H1 (cell line): Measurements from ENCODE around the gene BCL2L1. TPM values are rescaled to one million over a fixed set of nuclear protein-coding genes. Genes with fewer than 3 reads are reported as not detected.

Experiments
- CTCF ChIA-PET: fragments of 300-600 bp; sonication (Branson Sonifier 250); formaldehyde crosslinking; loops from one replicate; lab custom pipeline; 2021; ENCODE audit not compliant: partially characterized antibody; lab: Charles Lee
- POLR2A ChIA-PET: fragments of 300-600 bp; sonication (Branson Sonifier 250); formaldehyde crosslinking; loops from one replicate; lab custom pipeline; 2021; ENCODE audit warnings: inconsistent platforms; ENCODE audit not compliant: partially characterized antibody; lab: Charles Lee
- DNase-seq, 2 experiments: peaks; one replicate each; pipeline versions ENCODE4 v3.0.0 to v3.0.0-alpha.2; 2010 to 2022; ENCODE audit warnings: low spot score in 2 of 2, low read depth in 1 of 2, mixed read lengths in 1 of 2
- FAIRE-seq: peaks from 2 replicates; lab custom pipeline; 2011; peaks lifted over from hg19 to GRCh38; lab: Jason Lieb, UNC
- H2AFZ ChIP-seq: 2 replicates; pipeline ENCODE4 v1.8.1; 2012; ENCODE audit warnings: low read length, inconsistent platforms
- H2AK5ac ChIP-seq: 2 replicates; pipeline ENCODE4 v1.6.1; 2013; ENCODE audit warnings: low read depth, low read length
- H2BK120ac ChIP-seq: replicated peaks from 2 replicates; pipeline ENCODE3; 2013; ENCODE audit warnings: low read depth, low read length, inconsistent platforms
- H2BK12ac ChIP-seq: 2 replicates; pipeline ENCODE4 v1.6.1; 2013; ENCODE audit warnings: low read depth, low read length
- H2BK15ac ChIP-seq: 2 replicates; pipeline ENCODE4 v1.6.1; 2013; ENCODE audit warnings: low read length
- H2BK20ac ChIP-seq: 2 replicates; pipeline ENCODE4 v1.6.1; 2013; ENCODE audit warnings: low read length
- H2BK5ac ChIP-seq: 2 replicates; pipeline ENCODE4 v1.6.1; 2013; ENCODE audit warnings: low read depth, low read length
- H3K14ac ChIP-seq: 2 replicates; pipeline ENCODE4 v1.6.1; 2013; ENCODE audit warnings: inconsistent platforms; ENCODE audit not compliant: insufficient read length
- H3K18ac ChIP-seq: 2 replicates; pipeline ENCODE4 v1.6.1; 2013; ENCODE audit warnings: low read length; ENCODE audit errors: extremely low read depth
- H3K23ac ChIP-seq: 2 replicates; pipeline ENCODE4 v1.6.1; 2013; ENCODE audit warnings: inconsistent platforms; ENCODE audit not compliant: insufficient read length
- H3K23me2 ChIP-seq: 2 replicates; pipeline ENCODE4 v1.6.1; 2013; ENCODE audit warnings: low read depth, low read length
- H3K27ac ChIP-seq: 2 replicates; pipeline ENCODE4 v1.6.1; 2011; ENCODE audit warnings: low read depth, low read length, inconsistent platforms
- H3K27me3 ChIP-seq, 4 experiments: replicated peaks in 1 of 4; 1 replicate in 1 of 4; 2 replicates in 3 of 4; pipeline versions ENCODE4 v1.6.1 to v1.8.1; 2011 to 2013; ENCODE audit warnings: low read length in 3 of 4, mild to moderate bottlenecking in 3 of 4, inconsistent platforms in 2 of 4, mixed read lengths in 2 of 4, moderate library complexity in 1 of 4; ENCODE audit not compliant: control insufficient read depth in 3 of 4, insufficient read depth in 3 of 4; ENCODE audit errors: extremely low read depth in 1 of 4
- H3K36me3 ChIP-seq, 4 experiments: 2 replicates each; pipeline versions ENCODE4 v1.6.1 to v1.8.1; 2011 to 2013; ENCODE audit warnings: mild to moderate bottlenecking in 4 of 4, low read length in 3 of 4, moderate library complexity in 2 of 4, control low read depth in 1 of 4, inconsistent platforms in 1 of 4; ENCODE audit not compliant: insufficient read depth in 4 of 4, control insufficient read depth in 2 of 4
- H3K4ac ChIP-seq: replicated peaks from 2 replicates; pipeline ENCODE3; 2013; ENCODE audit warnings: low read length, low read depth, mixed read lengths, inconsistent platforms; ENCODE audit not compliant: insufficient read length
- H3K4me1 ChIP-seq, 4 experiments: replicated peaks in 1 of 4; 1 replicate in 1 of 4; 2 replicates in 3 of 4; pipeline versions ENCODE4 v1.6.1 to v1.8.1; 2011 to 2013; ENCODE audit warnings: low read length in 3 of 4, inconsistent platforms in 2 of 4, mixed read lengths in 1 of 4; ENCODE audit not compliant: insufficient read depth in 4 of 4, control insufficient read depth in 3 of 4
- H3K4me2 ChIP-seq, 2 experiments: 2 replicates each; pipeline versions ENCODE4 v1.6.1 to v1.8.1; 2011 to 2013; ENCODE audit warnings: low read depth in 2 of 2, low read length in 2 of 2, control low read depth in 1 of 2, inconsistent platforms in 1 of 2, mild to moderate bottlenecking in 1 of 2; ENCODE audit not compliant: insufficient read depth in 1 of 2
- H3K4me3 ChIP-seq, 4 experiments: fragments of 200-600, 300-600 bp in 1 of 4; sonication (generic), shearing (Covaris generic), sonication (Bioruptor Twin) in 1 of 4; 2 replicates each; pipeline versions ENCODE4 v1.5.1 to v1.8.1; 2011 to 2016; ENCODE audit warnings: low read length in 4 of 4, low read depth in 3 of 4, control low read depth in 2 of 4, inconsistent platforms in 2 of 4, mild to moderate bottlenecking in 2 of 4, mixed read lengths in 1 of 4, moderate library complexity in 1 of 4; ENCODE audit not compliant: insufficient read depth in 2 of 4; ENCODE audit errors: extremely low read depth in 1 of 4
- H3K56ac ChIP-seq: replicated peaks from 2 replicates; pipeline ENCODE3; 2013; ENCODE audit warnings: low read depth, mild to moderate bottlenecking, mixed read lengths, low read length, inconsistent platforms; ENCODE audit not compliant: insufficient read length
- H3K79me1 ChIP-seq: 2 replicates; pipeline ENCODE4 v1.6.1; 2013; ENCODE audit warnings: low read depth, low read length, control low read depth
- H3K79me2 ChIP-seq, 2 experiments: 2 replicates each; pipeline versions ENCODE4 v1.6.1 to v1.8.1; 2012 to 2013; ENCODE audit warnings: low read length in 2 of 2, mild to moderate bottlenecking in 2 of 2, inconsistent platforms in 1 of 2; ENCODE audit not compliant: insufficient read depth in 2 of 2, control insufficient read depth in 1 of 2
- H3K9ac ChIP-seq, 4 experiments: replicated peaks in 1 of 4; 1 replicate in 1 of 4; 2 replicates in 3 of 4; pipeline versions ENCODE4 v1.6.1 to v1.8.1; 2011 to 2013; ENCODE audit warnings: low read depth in 3 of 4, low read length in 3 of 4, control low read depth in 2 of 4, mild to moderate bottlenecking in 2 of 4, moderate library complexity in 2 of 4, inconsistent platforms in 1 of 4; ENCODE audit errors: extremely low read depth in 1 of 4
- H3K9me3 ChIP-seq, 2 experiments: 2 replicates each; pipeline versions ENCODE4 v1.6.1 to v1.8.1; 2012 to 2013; ENCODE audit warnings: mild to moderate bottlenecking in 2 of 2, moderate library complexity in 2 of 2, control low read depth in 1 of 2, inconsistent platforms in 1 of 2, low read depth in 1 of 2, low read length in 1 of 2, mixed read lengths in 1 of 2; ENCODE audit not compliant: insufficient read depth in 2 of 2
- H4K20me1 ChIP-seq, 2 experiments: replicated peaks in 1 of 2; 2 replicates each; pipeline versions ENCODE3 to v1.8.1; 2011 to 2013; ENCODE audit warnings: inconsistent platforms in 2 of 2, low read length in 2 of 2, mild to moderate bottlenecking in 1 of 2; ENCODE audit not compliant: insufficient read depth in 2 of 2, control insufficient read depth in 1 of 2
- H4K5ac ChIP-seq: 2 replicates; pipeline ENCODE4 v1.6.1; 2013; ENCODE audit warnings: low read length, low read depth, mixed read lengths, inconsistent platforms; ENCODE audit not compliant: insufficient read length
- H4K8ac ChIP-seq: 2 replicates; pipeline ENCODE4 v1.8.0; 2013; ENCODE audit warnings: mild to moderate bottlenecking, moderate library complexity, low read length, inconsistent platforms; ENCODE audit not compliant: insufficient read depth; ENCODE audit errors: extremely low read depth
- H4K91ac ChIP-seq: replicated peaks from 2 replicates; pipeline ENCODE3; 2013; ENCODE audit warnings: low read length, mixed read lengths, inconsistent platforms; ENCODE audit not compliant: insufficient read length
- BACH1 ChIP-seq: IDR thresholded peaks from 2 replicates; pipeline ENCODE4 v1.6.1; 2012; ENCODE audit warnings: low read length, improper control_type of control experiment
- EZH2 ChIP-seq: fragments of 200-600 bp; sonication (generic); IDR thresholded peaks from 2 replicates; pipeline ENCODE4 v1.7.1; 2012; ENCODE audit warnings: low read depth, mild to moderate bottlenecking, moderate library complexity, low read length, inconsistent platforms; ENCODE audit not compliant: severe bottlenecking
- GABPA ChIP-seq: IDR thresholded peaks from 2 replicates; pipeline ENCODE4 v1.6.1; 2011; ENCODE audit warnings: mild to moderate bottlenecking, low read length, moderate library complexity, borderline replicate concordance; ENCODE audit not compliant: insufficient read depth
- KDM1A ChIP-seq: fragments of 200-600, 300-600 bp; sonication (generic); IDR thresholded peaks from 2 replicates; pipeline ENCODE4 v1.7.1; 2016; ENCODE audit warnings: mild to moderate bottlenecking, low read length, borderline replicate concordance
- POLR2AphosphoS5 ChIP-seq: IDR thresholded peaks from 2 replicates; pipeline ENCODE4 v1.6.1; 2011; ENCODE audit warnings: low read depth, low read length
- POU5F1 ChIP-seq: IDR thresholded peaks from 2 replicates; pipeline ENCODE4 v1.6.1; 2011; ENCODE audit warnings: low read depth, mild to moderate bottlenecking, low read length, moderate library complexity
- SIN3A ChIP-seq, 2 experiments: IDR thresholded peaks in 1 of 2; conservative IDR thresholded peaks in 1 of 2; 2 replicates each; pipeline ENCODE4 v1.6.1; 2011 to 2012; ENCODE audit warnings: low read length in 2 of 2, improper control_type of control experiment in 1 of 2, low read depth in 1 of 2, mild to moderate bottlenecking in 1 of 2
- SP4 ChIP-seq: IDR thresholded peaks from 2 replicates; pipeline ENCODE4 v1.6.1; 2012; ENCODE audit warnings: low read length, inconsistent platforms
- SUZ12 ChIP-seq: fragments of 200-600 bp; sonication (generic); IDR thresholded peaks from 2 replicates; pipeline ENCODE4 v1.6.1; 2012; ENCODE audit warnings: mild to moderate bottlenecking, inconsistent platforms, low read length, moderate library complexity, mixed read lengths
- TAF7 ChIP-seq: optimal IDR thresholded peaks from 2 replicates; pipeline ENCODE3; 2011; ENCODE audit warnings: low read depth, mild to moderate bottlenecking, inconsistent platforms, low read length, moderate library complexity, borderline replicate concordance
- TEAD4 ChIP-seq: IDR thresholded peaks from 2 replicates; pipeline ENCODE4 v1.6.1; 2012; ENCODE audit warnings: low read depth, low read length, inconsistent platforms, mixed read lengths
- YY1 ChIP-seq: IDR thresholded peaks from 2 replicates; pipeline ENCODE4 v1.6.1; 2011; ENCODE audit warnings: low read depth, mild to moderate bottlenecking, low read length
- WGBS, 2 experiments: shearing (Covaris generic) in 1 of 2; methylation state at CpG; one replicate each; pipeline versions ENCODE4 v1.1.6 to v1.1.7; 2013 to 2015; ENCODE audit warnings: low lambda C conversion rate in 2 of 2, mixed read lengths in 2 of 2, inconsistent platforms in 1 of 2, low coverage in 1 of 2, missing lambda C conversion rate in 1 of 2; ENCODE audit not compliant: insufficient replicate concordance in 2 of 2, insufficient coverage in 1 of 2, insufficient read length in 1 of 2; ENCODE audit errors: extremely low coverage in 1 of 2, missing lambda C conversion rate in 1 of 2; 5-methylcytosine and 5-hydroxymethylcytosine counted together
- polyA plus RNA-seq, 7 experiments: library from polyadenylated mRNA; depleted of rRNA in 3 of 7; stranded (reverse) in 5 of 7; unstranded in 2 of 7; fragments of >200 nt in 5 of 7; fragments of 200-250 nt in 2 of 7; gene quantifications; 1 replicate in 5 of 7; 2 replicates in 1 of 7; 4 replicates in 1 of 7; pipeline versions ENCODE4 v1.2.1 to v1.2.3, GENCODE V29; 2011 to 2013; ENCODE audit warnings: missing spikeins in 2 of 7, mixed read lengths in 2 of 7
- total RNA-seq: library from RNA; stranded (reverse); fragmentation: NEBNext Ultra II Directional; extraction: Animal tissue kit (Norgen Biotek cat#: 25700); gene quantifications from 2 replicates; pipeline ENCODE4 v1.2.1, GENCODE V29; 2021
- TF ChIP-seq, protein P1 (sequence below): IDR thresholded peaks from 2 replicates; pipeline ENCODE4 v1.6.1; 2011; ENCODE audit warnings: low read depth, mild to moderate bottlenecking, low read length; ENCODE audit not compliant: insufficient read depth

The BCL2L1 gene
- total and polyA plus RNA-seq, 2 of the 8 experiments (the other 6 are each of a cell fraction or from before 2014, with no cell fraction given) = 64.9 to 66.1 TPM

- Histone ChIP-seq H3K27me3 (no peaks in the 10 kb centered on the region), H2BK20ac (no peak overlapping the region), H3K4me2 (no peak overlapping the region), H3K79me2 (peaks cover 0 to 74% of the 10 kb centered on the region in 2 experiments; a peak in 2 of 4 replicates), H2AK5ac (no peak overlapping the region), H2BK5ac (no peak overlapping the region), H2BK120ac (no peak overlapping the region), H3K36me3 (peaks cover 10 to 34% (median 24%) of the 10 kb centered on the region in 4 experiments; a peak in 5 of 8 replicates), H3K56ac (no peak overlapping the region), H3K79me1 (0 out of 2 replicates have a peak, but pooled peaks cover 2% of the 10 kb centered on the region), H4K8ac (no peak overlapping the region), H4K5ac (no peak overlapping the region), H3K9me3 (no peaks in the 10 kb centered on the region), H2BK15ac (no peak overlapping the region), H3K4me3 (no peak overlapping the region), H3K9ac (no peak overlapping the region; a peak in 1 of 7 replicates), H3K23me2 (no peaks in the 10 kb centered on the region), H4K20me1 (peaks cover 3 to 5% of the 10 kb centered on the region in 2 experiments), H3K14ac (no peak overlapping the region), H3K23ac (no peak overlapping the region), H2AFZ (no peak overlapping the region), H3K27ac (no peak overlapping the region), H3K18ac (no peak overlapping the region), H2BK12ac (no peak overlapping the region), H4K91ac (no peak overlapping the region), H3K4me1 (peaks cover 0 to 2% (median 0%) of the 10 kb centered on the region in 4 experiments; a peak in 1 of 7 replicates), H3K4ac (no peak overlapping the region)
- no peak for DNase-seq
- no peak for FAIRE-seq
- 94% methylated on average over 5 of the region's 5 CpGs; no CpG with 5 or more reads in 1 of the 2 experiments for WGBS, 2 experiments
- POLR2A ChIA-PET = interaction anchor here (0.9 kb wide), 1 partner anchor 12 kb away, joined by 3 read pairs; no protein-coding TSS in a partner anchor
- CTCF ChIA-PET = interaction anchor here (0.6 to 1.9 kb wide), 3 partner anchors 8 to 96 kb away, joined by 3 to 5 read pairs (median 3); no protein-coding TSS in a partner anchor
- no peak for TF ChIP-seq BACH1
- no peak for TF ChIP-seq KDM1A
- TF ChIP-seq SIN3A (conservative IDR thresholded peaks at IDR 0.05 in 1 of 2, IDR thresholded peaks at IDR 0.05 in 1 of 2; ENCODE audit: low read depth in 1 of 2, low read length in 2 of 2) = no peak
- TF ChIP-seq, protein P1, sequence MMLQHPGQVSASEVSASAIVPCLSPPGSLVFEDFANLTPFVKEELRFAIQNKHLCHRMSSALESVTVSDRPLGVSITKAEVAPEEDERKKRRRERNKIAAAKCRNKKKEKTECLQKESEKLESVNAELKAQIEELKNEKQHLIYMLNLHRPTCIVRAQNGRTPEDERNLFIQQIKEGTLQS = no peak
- TF ChIP-seq EZH2 = no peak
- TF ChIP-seq SP4 = no peak
- no peak for TF ChIP-seq TAF7
- no peak for TF ChIP-seq POU5F1
- TF ChIP-seq TEAD4 = no peak
- no peak for TF ChIP-seq GABPA
- TF ChIP-seq POLR2AphosphoS5 = no peak
- TF ChIP-seq SUZ12 = no peak
- no peak for TF ChIP-seq YY1
These were observed 25.0 kb upstream of the BCL2L1 start for GRCh38 chr20:31747640-31748039.
